HL-60 (cell line): ENCODE results near the gene FOXP1.

Experiments
- DNase-seq, 2 experiments: peaks; one replicate each; pipeline ENCODE4 v3.0.0-alpha.2; 2010 to 2020; ENCODE audit warnings: low read depth in 1 of 2, low spot score in 1 of 2
- H3K27ac ChIP-seq: fragments of 250-450 bp; sonication (Bioruptor Pico); replicated peaks from 2 replicates; pipeline ENCODE4 v1.5.1; 2020; ENCODE audit warnings: mild to moderate bottlenecking, moderate library complexity
- H3K27me3 ChIP-seq: fragments of 250-450 bp; sonication (Bioruptor Pico); 2 replicates; pipeline ENCODE4 v1.5.1; 2021; ENCODE audit warnings: mild to moderate bottlenecking, moderate library complexity; ENCODE audit not compliant: insufficient read depth, poor library complexity, severe bottlenecking
- H3K4me3 ChIP-seq: replicated peaks from 2 replicates; pipeline ENCODE4 v1.5.1; 2011; ENCODE audit warnings: mild to moderate bottlenecking, control low read depth, low read length; ENCODE audit not compliant: insufficient read depth
- CTCF ChIP-seq: IDR thresholded peaks from one replicate; pipeline ENCODE4 v1.5.1; 2011; ENCODE audit warnings: low read length, control low read depth, inconsistent platforms; ENCODE audit not compliant: insufficient read depth
- GABPA ChIP-seq: IDR thresholded peaks from 2 replicates; pipeline ENCODE4 v1.6.1; 2012; ENCODE audit warnings: low read depth
- POLR2AphosphoS5 ChIP-seq: IDR thresholded peaks from 2 replicates; pipeline ENCODE4 v1.6.1; 2012; ENCODE audit warnings: low read depth
- REST ChIP-seq: IDR thresholded peaks from 2 replicates; pipeline ENCODE4 v1.6.1; 2012; ENCODE audit warnings: low read depth; ENCODE audit not compliant: insufficient replicate concordance
- SPI1 ChIP-seq: IDR thresholded peaks from 2 replicates; pipeline ENCODE4 v1.6.1; 2012; ENCODE audit warnings: low read depth, mild to moderate bottlenecking, borderline replicate concordance

Gene FOXP1

GRCh38 chr3:71512544-71512943 is 71.0 kb downstream of the FOXP1 start:
- Histone ChIP-seq H3K27me3 (no peaks in the 10 kb centered on the region), H3K27ac (no peak overlapping the region; the same call in 1 of the 2 replicates), H3K4me3 (no peak overlapping the region)
- DNase-seq = no peak
- TF ChIP-seq SPI1 = no peak
- TF ChIP-seq GABPA = no peak
- TF ChIP-seq CTCF = no peak
- no peak for TF ChIP-seq POLR2AphosphoS5
- TF ChIP-seq REST = no peak

GRCh38 chr3:71512000-71512399 is 71.5 kb downstream of the FOXP1 start:
- DNase-seq = peak in 1 of 2 experiments; percentile 51
- no peaks in the 10 kb centered on the region for H3K27me3 ChIP-seq
- H3K27ac ChIP-seq = no peak overlapping the region; the same call in 1 of the 2 replicates
- TF ChIP-seq CTCF = peak; percentile 1
- TF ChIP-seq POLR2AphosphoS5 = no peak
- H3K4me3 ChIP-seq = no peak overlapping the region

- no peaks in the 10 kb centered on the region for H3K27me3 ChIP-seq
- H3K4me3 ChIP-seq = no peak overlapping the region
- DNase-seq = no peak
- TF ChIP-seq POLR2AphosphoS5 (no peak), REST (no peak), CTCF (no peak), GABPA (no peak), SPI1 (peak; percentile 71)
- no peak overlapping the region for H3K27ac ChIP-seq
These were observed 72.1 kb downstream of the FOXP1 start for GRCh38 chr3:71511446-71511845.

GRCh38 chr3:71511037-71511436 is 72.5 kb downstream of the FOXP1 start:
- peak in 1 of 2 experiments; percentile 21 for DNase-seq
- Histone ChIP-seq H3K4me3 (no peak overlapping the region), H3K27ac (no peak overlapping the region; the same call in 1 of the 2 replicates), H3K27me3 (no peaks in the 10 kb centered on the region)
- TF ChIP-seq SPI1 = no peak
- no peak for TF ChIP-seq POLR2AphosphoS5
- no peak for TF ChIP-seq REST
- TF ChIP-seq CTCF = no peak
- TF ChIP-seq GABPA = no peak
